Brain microvascular endothelial cell (primary cell): Measurements from ENCODE around the gene TET1.
"Not testable (repeated sequence)": the region's sequence is repeated elsewhere in the genome, so short reads cannot be mapped to it uniquely, and the experiment has no call there.

Experiments
- DNase-seq: peaks from one replicate; pipeline ENCODE4 v3.0.0-alpha.2; 2020
- H3K27ac ChIP-seq: fragments of 250-450 bp; sonication (Bioruptor Pico); 2 replicates; pipeline ENCODE4 v1.5.1; 2020; ENCODE audit warnings: mild to moderate bottlenecking, moderate library complexity
- H3K27me3 ChIP-seq: fragments of 250-450 bp; sonication (Bioruptor Pico); replicated peaks from 2 replicates; pipeline ENCODE4 v1.5.1; 2020; ENCODE audit warnings: mild to moderate bottlenecking
- H3K36me3 ChIP-seq: fragments of 250-450 bp; sonication (Bioruptor Pico); replicated peaks from 2 replicates; pipeline ENCODE4 v1.5.1; 2020; ENCODE audit warnings: mild to moderate bottlenecking
- H3K4me3 ChIP-seq: 2 replicates; pipeline ENCODE4 v1.5.1; 2011; ENCODE audit warnings: low read depth, mild to moderate bottlenecking, control low read depth, low read length, moderate library complexity
- CTCF ChIP-seq: IDR thresholded peaks from 2 replicates; pipeline ENCODE4 v1.5.1; 2011; ENCODE audit warnings: low read depth, mild to moderate bottlenecking, moderate library complexity, low read length, control low read depth, inconsistent platforms; ENCODE audit errors: missing control alignments
- in situ Hi-C: cut with HindIII; loops from 2 replicates; pipeline ENCODE4 v1.10.0; 2017; ENCODE audit warnings: low sequenced_read_pairs, low pct_ligation_motif_present

TET1 gene

DNA sequence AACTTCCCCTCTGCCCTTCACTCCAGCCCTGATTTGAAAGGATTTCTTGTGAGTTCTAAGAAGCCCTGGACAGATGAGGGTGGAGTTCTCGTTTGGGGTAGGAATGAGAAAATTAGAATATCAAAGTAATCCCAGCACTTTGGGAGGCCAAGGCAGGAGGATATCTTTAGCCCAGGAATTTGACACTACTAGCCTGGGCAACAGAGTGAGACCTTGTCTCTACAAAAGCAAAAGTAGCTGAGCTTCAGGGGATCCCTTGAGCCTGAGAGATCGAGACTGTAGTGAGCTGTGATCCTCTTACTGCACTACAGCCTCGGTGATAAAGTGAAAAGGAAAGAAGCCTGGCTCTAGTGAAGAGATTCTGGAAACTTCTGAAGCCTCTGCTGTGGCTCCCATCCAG lies 76.2 kb downstream of the TET1 start:
- in situ Hi-C loops: no loop called here
- Histone ChIP-seq H3K27ac (no peak overlapping the region), H3K36me3 (no peaks in the 10 kb centered on the region), H3K27me3 (no peaks in the 10 kb centered on the region), H3K4me3 (no peak overlapping the region)
- TF ChIP-seq CTCF: no peak
- DNase-seq: no peak

GRCh38 chr10:68643550-68643949 lies 83.4 kb downstream of the TET1 start:
- H3K4me3 ChIP-seq, in situ Hi-C loops, DNase-seq, H3K27me3 ChIP-seq, H3K27ac ChIP-seq, H3K36me3 ChIP-seq: not testable (repeated sequence)

- Histone ChIP-seq H3K36me3 (peaks cover 8% of the 10 kb centered on the region), H3K27me3 (no peaks in the 10 kb centered on the region), H3K4me3 (no peak overlapping the region), H3K27ac (peak overlapping the region; percentile 41)
- in situ Hi-C loops: no loop called here
- peak; percentile 46 for DNase-seq
- TF ChIP-seq CTCF: no peak
These were observed 87.7 kb downstream of the TET1 start for GRCh38 chr10:68647672-68648341.

DNA sequence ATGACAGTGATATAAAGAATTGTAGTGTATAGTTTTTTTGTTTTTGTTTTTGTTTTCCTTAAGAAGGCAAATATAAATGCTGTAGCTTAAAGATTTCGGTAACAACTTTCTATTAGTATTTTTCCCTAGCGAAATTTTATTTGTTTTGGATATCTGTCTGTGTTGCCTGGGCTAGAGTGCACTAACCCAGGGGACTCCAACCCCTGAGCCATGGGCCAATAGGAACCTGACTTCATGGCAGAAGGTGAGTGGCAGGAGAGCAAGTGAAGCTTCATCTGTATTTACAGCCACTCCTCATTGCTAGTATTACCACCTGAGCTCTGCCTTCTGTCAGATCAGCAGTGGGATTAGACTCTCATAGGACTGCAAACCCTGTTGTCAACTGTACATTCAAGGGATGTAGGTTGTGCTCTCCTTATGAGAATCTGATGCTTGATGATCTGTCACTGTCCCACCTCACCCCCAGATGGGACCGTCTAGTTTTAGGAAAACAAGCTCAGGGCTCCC lies 95.5 kb downstream of the TET1 start:
- no peak for TF ChIP-seq CTCF
- H3K4me3 ChIP-seq: no peak overlapping the region
- no peaks in the 10 kb centered on the region for H3K36me3 ChIP-seq
- H3K27me3 ChIP-seq: no peaks in the 10 kb centered on the region
- no peak for DNase-seq
- in situ Hi-C loops: no loop called here
- H3K27ac ChIP-seq: no peak overlapping the region

GRCh38 chr10:68665841-68666240 lies 105.7 kb downstream of the TET1 start:
- Histone ChIP-seq H3K27me3 (no peaks in the 10 kb centered on the region), H3K36me3 (no peaks in the 10 kb centered on the region), H3K27ac (peak overlapping the region; percentile 89), H3K4me3 (no peak overlapping the region)
- no peak for TF ChIP-seq CTCF
- peak; percentile 61 for DNase-seq
- in situ Hi-C loops: no loop called here

- Histone ChIP-seq H3K27me3 (no peaks in the 10 kb centered on the region), H3K36me3 (no peaks in the 10 kb centered on the region), H3K27ac (peak overlapping the region; percentile 89), H3K4me3 (no peak overlapping the region)
- peak; percentile 76 for DNase-seq
- in situ Hi-C loops: no loop called here
- TF ChIP-seq CTCF: no peak
These were observed 106.2 kb downstream of the TET1 start for GRCh38 chr10:68666280-68666760.
